HG03565 (cell line): ENCODE data around the gene COL4A2.

Source experiments
- ATAC-seq: cut with Tn5 transposase; IDR thresholded peaks from one replicate; pipeline ENCODE4 v1.9.1; 2021; ENCODE audit warnings: mild to moderate bottlenecking, moderate library complexity; ENCODE audit not compliant: unreplicated experiment

COL4A2 gene

DNA sequence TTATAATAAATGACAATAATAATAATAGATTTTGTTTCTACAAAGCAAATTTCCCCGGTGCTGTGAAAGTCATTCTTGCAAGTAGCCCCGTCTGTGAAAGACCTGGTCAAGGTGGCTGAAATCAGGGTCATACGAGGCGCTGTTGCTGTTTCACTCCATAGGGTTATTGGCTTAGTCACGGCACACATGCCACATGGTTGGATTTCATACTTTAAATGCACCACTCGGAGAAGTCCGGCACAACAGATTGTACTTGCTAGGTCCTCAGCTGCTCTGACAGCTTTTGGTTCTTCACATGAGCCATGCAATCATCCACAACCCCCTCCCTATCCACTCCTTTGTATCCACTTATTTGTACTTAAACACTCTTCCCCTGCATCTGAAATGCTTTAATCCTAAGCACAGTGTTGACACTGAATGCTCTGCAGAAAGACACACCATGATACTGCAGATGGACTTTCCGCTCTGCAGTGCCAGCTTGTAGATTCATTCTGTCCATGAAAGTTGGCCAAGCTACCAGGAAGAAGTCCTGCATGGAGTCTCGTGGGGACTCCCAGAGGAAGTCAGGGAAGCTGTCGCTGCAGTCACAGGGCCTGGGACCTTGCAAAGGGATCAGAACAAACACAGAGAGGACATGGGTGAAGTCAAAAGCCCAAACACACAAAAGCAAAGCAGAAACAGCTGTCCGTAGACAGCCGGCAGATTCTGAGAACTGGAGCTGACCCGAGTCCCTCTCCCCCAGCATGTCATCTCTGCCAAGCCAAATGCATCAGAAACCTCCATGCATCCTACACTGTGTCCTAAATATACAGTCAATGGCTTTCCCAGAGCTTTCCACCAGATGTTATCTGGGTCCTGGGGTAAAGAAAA is 124.6 kb downstream of the COL4A2 start:
- no peak for ATAC-seq

- no peak for ATAC-seq
Measured at GRCh38 chr13:110432522-110432921, 125.4 kb downstream of the COL4A2 start.

GRCh38 chr13:110433014-110433413 is 125.9 kb downstream of the COL4A2 start:
- ATAC-seq, result no peak

- no peak for ATAC-seq
Measured at GRCh38 chr13:110434629-110435028, 127.5 kb downstream of the COL4A2 start.

- ATAC-seq, result no peak
Measured at GRCh38 chr13:110435331-110435730, 128.2 kb downstream of the COL4A2 start.

- ATAC-seq, result no peak
Measured at GRCh38 chr13:110436276-110436675, 129.2 kb downstream of the COL4A2 start.

GRCh38 chr13:110436786-110437370 is 129.8 kb downstream of the COL4A2 start:
- ATAC-seq, result no peak

- no peak for ATAC-seq
Measured at GRCh38 chr13:110438211-110438610, 131.1 kb downstream of the COL4A2 start.

DNA sequence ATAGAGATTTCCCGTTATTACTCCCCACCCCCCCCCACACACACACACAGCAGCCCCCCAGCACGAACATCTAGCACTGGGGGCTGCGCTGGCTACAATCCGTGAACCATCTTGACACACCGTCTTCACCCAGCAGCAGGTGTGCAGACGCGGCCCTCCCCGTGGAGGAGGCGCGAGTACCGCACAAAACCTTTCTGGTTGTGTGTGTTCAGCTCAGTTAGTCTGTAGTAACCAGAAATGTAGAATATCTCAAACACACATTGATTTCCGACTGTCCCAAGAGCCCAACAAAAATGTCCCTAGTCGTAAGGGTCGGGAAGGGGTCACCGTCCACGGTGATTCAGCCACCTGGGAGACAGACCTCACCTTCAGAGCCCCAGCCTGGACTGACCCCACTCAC is 131.7 kb downstream of the COL4A2 start:
- ATAC-seq, result no peak

- ATAC-seq, result no peak
Measured at GRCh38 chr13:110440946-110441731, 134.1 kb downstream of the COL4A2 start.

- no peak for ATAC-seq
Measured at GRCh38 chr13:110442930-110443621, 136.0 kb downstream of the COL4A2 start.

GRCh38 chr13:110443622-110444225 is 136.6 kb downstream of the COL4A2 start:
- no peak for ATAC-seq

GRCh38 chr13:110444226-110444653 is 137.2 kb downstream of the COL4A2 start:
- ATAC-seq, result no peak

GRCh38 chr13:110445183-110445582 is 138.1 kb downstream of the COL4A2 start:
- ATAC-seq, result peak; percentile 34

GRCh38 chr13:110445722-110446574 is 138.9 kb downstream of the COL4A2 start:
- no peak for ATAC-seq

- no peak for ATAC-seq
Measured at GRCh38 chr13:110446575-110446890, 139.4 kb downstream of the COL4A2 start.

GRCh38 chr13:110447058-110447511 is 140.0 kb downstream of the COL4A2 start:
- peak; percentile 59 for ATAC-seq

- ATAC-seq, result no peak
Measured at GRCh38 chr13:110447801-110448200, 140.7 kb downstream of the COL4A2 start.

DNA sequence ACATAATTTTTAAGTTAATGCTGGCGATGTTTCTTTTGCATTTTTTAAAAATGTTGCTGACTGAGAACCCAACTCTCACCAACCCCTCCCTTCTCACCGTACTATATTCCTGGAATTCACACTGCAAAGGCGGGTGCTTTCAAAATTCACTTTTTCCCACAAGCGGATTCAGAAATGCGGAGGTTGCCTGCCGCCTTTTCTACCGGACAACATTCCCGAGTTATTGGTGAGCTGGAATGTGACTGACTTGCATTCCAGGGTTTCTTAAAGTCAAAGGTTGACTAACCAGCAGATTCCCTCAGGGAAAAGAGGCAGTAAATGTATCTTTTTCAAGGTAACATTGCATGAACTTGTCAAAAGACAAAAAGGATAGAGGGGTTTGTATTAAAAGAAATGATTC is 141.1 kb downstream of the COL4A2 start:
- ATAC-seq, result no peak

- no peak for ATAC-seq
Measured at GRCh38 chr13:110448677-110449076, 141.6 kb downstream of the COL4A2 start.
